Kidney epithelial cell (primary cell): ENCODE data around the gene FANCL. TPM values are rescaled to one million over a fixed set of nuclear protein-coding genes. Genes with fewer than 3 reads are reported as not detected.

Experiments
- DNase-seq: peaks from one replicate; pipeline ENCODE4 v3.0.0-alpha.2; 2010; ENCODE audit warnings: low read depth
- H3K27me3 ChIP-seq: 2 replicates; pipeline ENCODE4 v1.6.0; 2011; ENCODE audit warnings: low read length; ENCODE audit not compliant: control insufficient read depth, insufficient read depth
- H3K36me3 ChIP-seq: 2 replicates; pipeline ENCODE4 v1.5.1; 2011; ENCODE audit warnings: low read length; ENCODE audit not compliant: control insufficient read depth, insufficient read depth
- H3K4me3 ChIP-seq: 2 replicates; pipeline ENCODE4 v1.5.1; 2011; ENCODE audit warnings: low read depth, mild to moderate bottlenecking, control low read depth, low read length
- total RNA-seq: library from RNA; depleted of rRNA; stranded (reverse); fragments of >200 nt; gene quantifications from 2 replicates; pipeline ENCODE4 v1.2.3, GENCODE V29; 2015
- TF ChIP-seq, protein P1 (sequence below): IDR thresholded peaks from 2 replicates; pipeline ENCODE4 v1.5.1; 2011; ENCODE audit warnings: mild to moderate bottlenecking, moderate library complexity, low read length, control low read depth, inconsistent platforms; ENCODE audit not compliant: insufficient read depth, poor library complexity, severe bottlenecking

The FANCL gene
- total RNA-seq, 1 donor from 2014 or later = 12.9 TPM

DNA sequence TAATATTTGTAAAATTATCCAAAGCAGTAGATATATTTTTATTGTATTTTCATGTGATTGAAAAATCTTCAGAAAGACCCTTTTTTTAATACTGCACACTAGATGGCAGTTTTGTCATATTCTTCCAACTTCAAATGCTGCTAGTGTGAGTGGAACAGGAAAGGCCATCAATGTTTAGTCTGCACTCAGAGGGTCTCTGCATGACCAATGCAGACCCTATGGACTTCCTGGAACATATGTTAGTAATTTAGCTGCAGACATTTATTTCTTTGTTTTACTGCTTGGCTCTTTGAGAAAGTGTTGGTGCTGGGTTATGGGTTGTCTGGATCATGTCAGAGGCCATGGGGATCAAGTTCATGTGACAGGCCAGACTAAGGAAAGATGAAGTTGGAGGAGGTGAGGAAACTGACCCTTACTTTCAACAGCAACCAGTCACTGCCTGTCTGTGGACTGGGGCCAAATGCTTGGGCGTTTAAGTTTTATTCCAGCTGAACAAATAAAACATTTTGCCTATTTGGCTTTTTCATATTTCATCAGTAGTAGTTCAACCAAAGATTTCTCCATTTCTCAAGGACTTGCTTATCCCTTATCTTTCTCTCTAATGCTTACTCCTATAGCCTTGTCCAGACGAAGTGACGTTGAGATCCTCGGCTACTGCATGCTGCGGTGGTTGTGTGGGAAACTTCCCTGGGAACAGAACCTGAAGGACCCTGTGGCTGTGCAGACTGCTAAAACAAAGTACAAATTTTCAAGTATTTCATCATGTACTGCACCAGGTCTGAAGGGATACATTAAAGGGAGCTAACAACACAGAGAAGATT is 109.7 kb downstream of the FANCL start:
- TF ChIP-seq, protein P1, sequence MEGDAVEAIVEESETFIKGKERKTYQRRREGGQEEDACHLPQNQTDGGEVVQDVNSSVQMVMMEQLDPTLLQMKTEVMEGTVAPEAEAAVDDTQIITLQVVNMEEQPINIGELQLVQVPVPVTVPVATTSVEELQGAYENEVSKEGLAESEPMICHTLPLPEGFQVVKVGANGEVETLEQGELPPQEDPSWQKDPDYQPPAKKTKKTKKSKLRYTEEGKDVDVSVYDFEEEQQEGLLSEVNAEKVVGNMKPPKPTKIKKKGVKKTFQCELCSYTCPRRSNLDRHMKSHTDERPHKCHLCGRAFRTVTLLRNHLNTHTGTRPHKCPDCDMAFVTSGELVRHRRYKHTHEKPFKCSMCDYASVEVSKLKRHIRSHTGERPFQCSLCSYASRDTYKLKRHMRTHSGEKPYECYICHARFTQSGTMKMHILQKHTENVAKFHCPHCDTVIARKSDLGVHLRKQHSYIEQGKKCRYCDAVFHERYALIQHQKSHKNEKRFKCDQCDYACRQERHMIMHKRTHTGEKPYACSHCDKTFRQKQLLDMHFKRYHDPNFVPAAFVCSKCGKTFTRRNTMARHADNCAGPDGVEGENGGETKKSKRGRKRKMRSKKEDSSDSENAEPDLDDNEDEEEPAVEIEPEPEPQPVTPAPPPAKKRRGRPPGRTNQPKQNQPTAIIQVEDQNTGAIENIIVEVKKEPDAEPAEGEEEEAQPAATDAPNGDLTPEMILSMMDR = no peak
- no peak for DNase-seq

DNA sequence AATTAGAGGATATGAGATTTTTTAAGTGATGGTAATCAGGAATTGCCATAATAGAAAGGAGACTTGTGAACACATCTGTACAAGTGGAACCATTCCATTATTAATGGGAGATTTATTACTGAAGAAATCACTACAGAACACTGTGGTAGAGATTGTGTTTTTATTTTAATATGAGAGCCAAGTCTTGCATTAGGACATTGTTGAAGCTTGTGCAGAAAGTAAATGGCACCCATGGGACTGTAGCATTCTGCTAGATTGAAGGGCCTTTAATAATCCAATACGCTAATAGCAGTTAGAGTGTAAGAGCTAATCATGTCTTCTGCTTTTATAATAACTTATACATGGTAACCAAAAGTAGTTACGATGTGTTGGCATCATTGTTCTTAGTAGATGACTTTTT is 110.9 kb downstream of the FANCL start:
- no peak for DNase-seq
- TF ChIP-seq, protein P1 = no peak

More for the DNA sequence above, 109.7 kb downstream of the FANCL start:
- H3K27me3 ChIP-seq = no peaks in the 10 kb centered on the region
- H3K4me3 ChIP-seq = no peak overlapping the region
- no peaks in the 10 kb centered on the region for H3K36me3 ChIP-seq

DNA sequence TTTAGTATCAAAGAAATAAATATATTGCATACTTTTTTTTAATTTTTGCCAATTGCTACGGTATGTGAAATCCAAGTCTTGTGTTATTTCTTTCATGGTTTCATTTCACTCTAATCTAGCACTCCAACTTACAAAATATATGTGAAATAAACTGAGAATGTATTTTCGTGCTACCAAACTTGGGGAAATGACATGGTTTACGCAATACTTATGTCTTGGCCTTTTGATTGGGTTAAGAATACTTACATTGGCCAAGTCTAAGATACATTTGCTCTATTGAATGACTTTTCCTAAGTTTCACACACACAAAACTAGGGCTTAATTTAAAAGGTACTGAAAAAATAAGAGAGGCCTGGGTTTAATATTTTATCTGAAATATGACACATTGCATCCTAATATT is 114.0 kb downstream of the FANCL start:
- Histone ChIP-seq H3K27me3 (no peaks in the 10 kb centered on the region), H3K4me3 (no peak overlapping the region), H3K36me3 (no peaks in the 10 kb centered on the region)
- no peak for DNase-seq
- TF ChIP-seq, protein P1 = no peak

More for the DNA sequence above, 110.9 kb downstream of the FANCL start:
- Histone ChIP-seq H3K4me3 (no peak overlapping the region), H3K36me3 (no peaks in the 10 kb centered on the region), H3K27me3 (no peaks in the 10 kb centered on the region)

DNA sequence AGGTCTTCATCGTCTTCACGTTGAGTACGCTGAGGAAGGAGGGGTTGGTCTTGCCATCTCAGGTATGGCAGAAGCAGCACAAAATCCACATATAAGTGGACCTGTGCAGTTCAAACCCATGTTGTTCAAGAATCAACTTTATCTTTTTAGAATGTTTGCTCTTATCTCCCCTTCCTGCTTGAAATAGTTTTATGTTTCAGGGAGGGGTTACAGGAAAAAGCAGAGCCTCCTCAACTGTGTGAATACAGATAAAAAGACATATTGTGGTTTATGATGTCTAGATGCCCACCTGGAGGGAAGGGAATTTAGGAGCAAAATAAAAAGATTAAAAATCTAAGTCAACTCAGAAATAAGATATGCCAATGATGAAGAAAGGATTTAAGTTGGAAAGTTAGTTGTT is 118.6 kb downstream of the FANCL start:
- Histone ChIP-seq H3K4me3 (no peak overlapping the region), H3K36me3 (no peaks in the 10 kb centered on the region), H3K27me3 (no peaks in the 10 kb centered on the region)
- DNase-seq = no peak
- TF ChIP-seq, protein P1 = no peak

DNA sequence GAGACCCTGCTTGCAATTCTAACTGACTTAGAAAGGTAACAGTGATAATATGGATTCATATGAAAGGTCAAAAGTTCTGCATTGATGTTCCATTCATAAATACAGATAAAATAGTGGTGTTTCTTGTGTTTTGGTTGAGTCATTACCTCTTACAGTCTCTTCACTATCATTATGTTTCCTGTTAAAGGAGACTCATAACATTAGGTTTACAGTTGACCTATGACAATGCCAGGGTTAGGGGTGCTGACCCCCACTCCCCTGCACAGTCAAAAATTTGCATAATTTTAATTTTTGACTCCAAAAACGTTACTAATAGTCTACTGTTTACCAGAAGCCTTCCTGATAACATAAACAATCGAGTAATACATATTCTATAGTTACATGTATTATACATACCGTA is 119.1 kb downstream of the FANCL start:
- no peak for DNase-seq
- H3K27me3 ChIP-seq = no peaks in the 10 kb centered on the region
- H3K36me3 ChIP-seq = no peaks in the 10 kb centered on the region
- TF ChIP-seq, protein P1 = no peak
- no peak overlapping the region for H3K4me3 ChIP-seq
